Epithelial cell of esophagus (primary cell): ENCODE measurements around the gene APMAP.

ENCODE experiments used
- DNase-seq: peaks from one replicate; pipeline ENCODE4 v3.0.0; 2010; ENCODE audit warnings: low read depth
- H3K4me3 ChIP-seq: 2 replicates; pipeline ENCODE4 v1.5.1; 2011; ENCODE audit warnings: mild to moderate bottlenecking, low read length, control low read depth
- TF ChIP-seq, protein P1 (sequence below): IDR thresholded peaks from 2 replicates; pipeline ENCODE4 v1.5.1; 2011; ENCODE audit warnings: low read depth, mild to moderate bottlenecking, low read length, control low read depth, inconsistent platforms; ENCODE audit not compliant: insufficient read depth; ENCODE audit errors: missing control alignments

The APMAP gene

DNA sequence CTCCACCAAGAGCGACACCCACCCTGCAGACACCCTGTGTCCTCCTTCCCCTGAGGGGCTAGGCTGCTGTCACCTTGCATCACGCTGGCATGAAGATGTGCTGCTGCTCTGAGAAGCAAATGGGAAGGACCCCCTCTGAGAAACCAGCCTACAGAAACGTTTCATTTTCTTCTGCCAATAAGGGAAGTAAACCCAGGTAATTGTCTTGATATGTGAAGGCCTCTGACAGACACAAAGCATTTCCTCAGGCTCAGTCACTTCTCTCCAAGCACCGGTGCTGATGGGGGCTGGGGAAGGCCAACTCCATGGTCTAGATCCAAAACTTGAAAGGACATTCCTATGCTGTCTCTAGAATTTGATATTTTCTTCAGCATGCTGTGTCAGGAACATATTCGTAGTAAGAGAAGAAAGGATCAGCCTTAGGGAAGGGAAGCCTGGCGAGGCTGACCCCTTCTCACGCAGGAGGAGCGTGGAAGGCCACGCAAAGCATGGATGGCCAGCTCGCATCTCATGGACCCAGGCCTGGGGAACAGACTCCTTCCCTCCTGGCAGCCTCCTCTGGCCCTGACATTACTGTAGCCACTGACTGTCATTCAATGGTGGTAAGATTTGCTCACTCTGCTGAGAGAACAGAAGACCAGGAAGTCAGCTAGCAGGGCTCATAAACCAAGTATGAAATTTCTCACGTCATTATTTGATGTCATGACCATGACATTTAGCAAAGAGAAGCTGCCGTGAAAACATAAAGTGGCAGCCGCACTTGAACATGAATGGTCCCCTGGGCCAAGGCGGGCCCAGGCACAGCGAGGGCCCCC is 44.9 kb upstream of the APMAP start:
- no peak overlapping the region for H3K4me3 ChIP-seq
- DNase-seq = no peak
- TF ChIP-seq, protein P1, sequence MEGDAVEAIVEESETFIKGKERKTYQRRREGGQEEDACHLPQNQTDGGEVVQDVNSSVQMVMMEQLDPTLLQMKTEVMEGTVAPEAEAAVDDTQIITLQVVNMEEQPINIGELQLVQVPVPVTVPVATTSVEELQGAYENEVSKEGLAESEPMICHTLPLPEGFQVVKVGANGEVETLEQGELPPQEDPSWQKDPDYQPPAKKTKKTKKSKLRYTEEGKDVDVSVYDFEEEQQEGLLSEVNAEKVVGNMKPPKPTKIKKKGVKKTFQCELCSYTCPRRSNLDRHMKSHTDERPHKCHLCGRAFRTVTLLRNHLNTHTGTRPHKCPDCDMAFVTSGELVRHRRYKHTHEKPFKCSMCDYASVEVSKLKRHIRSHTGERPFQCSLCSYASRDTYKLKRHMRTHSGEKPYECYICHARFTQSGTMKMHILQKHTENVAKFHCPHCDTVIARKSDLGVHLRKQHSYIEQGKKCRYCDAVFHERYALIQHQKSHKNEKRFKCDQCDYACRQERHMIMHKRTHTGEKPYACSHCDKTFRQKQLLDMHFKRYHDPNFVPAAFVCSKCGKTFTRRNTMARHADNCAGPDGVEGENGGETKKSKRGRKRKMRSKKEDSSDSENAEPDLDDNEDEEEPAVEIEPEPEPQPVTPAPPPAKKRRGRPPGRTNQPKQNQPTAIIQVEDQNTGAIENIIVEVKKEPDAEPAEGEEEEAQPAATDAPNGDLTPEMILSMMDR = no peak

DNA sequence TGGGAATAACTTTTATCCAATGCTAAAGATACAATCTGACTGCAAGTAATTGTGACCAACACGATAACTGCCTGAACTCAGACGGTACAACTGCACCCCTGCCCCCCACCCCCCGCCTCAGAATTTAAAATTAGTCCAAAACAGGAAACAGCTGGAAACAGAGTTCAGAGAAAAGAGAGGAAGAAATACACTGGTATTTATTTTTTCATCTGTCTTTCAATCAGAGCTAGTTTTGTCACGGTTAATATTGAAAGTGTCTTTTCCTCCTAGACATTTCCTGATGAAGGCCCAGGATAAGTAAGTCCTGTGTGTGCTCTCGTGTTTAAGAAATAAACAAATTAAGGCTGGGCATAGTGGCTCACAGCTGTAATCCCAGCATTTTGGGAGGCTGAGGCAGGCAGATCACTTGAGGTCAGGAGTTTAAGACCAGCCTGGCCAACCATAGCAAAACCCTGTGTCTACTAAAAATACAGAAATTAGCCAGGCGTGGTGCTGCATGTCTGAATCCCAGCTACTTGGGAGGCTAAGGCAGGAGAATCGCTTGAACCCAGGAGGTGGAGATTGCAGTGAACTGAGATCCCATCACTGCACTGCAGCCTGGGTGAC is 43.9 kb upstream of the APMAP start:
- H3K4me3 ChIP-seq = no peak overlapping the region
- TF ChIP-seq, protein P1 = no peak
- DNase-seq = no peak

DNA sequence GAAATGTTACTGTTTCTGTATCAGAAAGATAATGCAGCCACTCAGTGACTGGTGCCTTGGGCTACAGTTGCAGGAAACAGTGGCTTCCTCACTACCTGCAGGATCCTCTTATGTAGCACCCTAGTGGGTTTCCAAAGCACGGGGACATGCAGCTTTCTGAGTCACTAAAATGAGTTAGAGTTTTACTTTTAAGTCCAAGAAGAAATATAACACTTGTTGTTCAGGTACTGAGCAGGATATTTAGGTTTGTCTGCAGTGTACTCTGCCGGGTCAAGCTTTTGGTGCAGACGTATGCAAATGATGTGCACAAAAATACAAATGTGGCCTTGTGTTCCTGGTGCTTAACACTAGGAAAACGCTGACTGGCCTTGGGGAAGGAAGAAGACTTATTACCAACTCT is 43.4 kb upstream of the APMAP start:
- DNase-seq = no peak
- H3K4me3 ChIP-seq = no peak overlapping the region
- TF ChIP-seq, protein P1 = no peak

DNA sequence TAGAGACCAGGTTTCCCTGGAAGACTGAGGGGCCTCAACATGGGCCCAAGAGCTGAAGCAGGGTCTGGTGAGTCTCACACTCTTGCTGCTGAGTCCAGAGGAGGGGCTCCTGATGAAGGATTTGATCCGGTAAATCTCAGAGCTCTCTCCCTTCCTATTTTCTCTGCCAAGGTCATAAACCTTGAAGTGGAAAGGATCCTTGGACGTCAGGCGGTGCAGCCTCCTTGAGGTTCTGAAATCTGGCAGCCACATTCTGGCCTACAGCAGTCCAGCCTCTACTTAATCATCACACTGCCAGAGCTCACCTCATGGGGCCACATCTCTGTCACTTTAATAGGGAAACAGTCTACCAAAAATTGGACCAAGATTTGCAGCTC is 41.4 kb upstream of the APMAP start:
- no peak for DNase-seq
- TF ChIP-seq, protein P1 = no peak

DNA sequence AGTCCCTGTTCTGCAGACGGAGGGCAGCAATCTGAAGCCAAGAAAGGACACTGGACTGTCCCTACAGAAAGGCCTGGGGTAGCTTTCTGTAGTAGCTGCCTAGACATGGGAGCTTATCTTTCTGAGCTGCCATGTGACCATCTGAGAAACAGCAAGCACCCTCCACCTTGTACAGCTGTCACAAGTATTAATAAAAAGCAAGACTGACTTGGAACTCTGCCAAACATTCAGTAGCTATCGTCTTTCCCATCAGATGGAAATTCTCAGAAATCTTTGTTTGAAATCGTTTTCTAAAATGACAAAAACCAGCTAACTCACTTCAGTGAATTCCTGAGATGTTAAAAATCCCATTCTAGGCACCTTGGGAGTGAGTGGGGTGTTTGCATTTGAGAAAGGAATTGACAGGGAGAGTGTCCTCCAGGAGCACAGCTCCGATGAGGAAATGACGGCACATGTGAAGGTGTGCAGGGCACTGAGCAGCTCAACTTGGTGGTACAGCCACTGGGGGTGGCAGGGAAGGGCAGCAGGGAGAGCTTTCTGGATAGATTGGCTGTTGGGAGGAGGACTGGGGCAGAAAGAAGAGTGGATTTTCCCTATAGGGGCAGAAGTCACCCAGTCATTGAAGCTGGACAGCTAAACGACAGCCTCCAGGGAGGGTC is 40.8 kb upstream of the APMAP start:
- H3K4me3 ChIP-seq = no peak overlapping the region
- no peak for DNase-seq
- TF ChIP-seq, protein P1 = no peak

More for the DNA sequence above, 41.4 kb upstream of the APMAP start:
- no peak overlapping the region for H3K4me3 ChIP-seq

DNA sequence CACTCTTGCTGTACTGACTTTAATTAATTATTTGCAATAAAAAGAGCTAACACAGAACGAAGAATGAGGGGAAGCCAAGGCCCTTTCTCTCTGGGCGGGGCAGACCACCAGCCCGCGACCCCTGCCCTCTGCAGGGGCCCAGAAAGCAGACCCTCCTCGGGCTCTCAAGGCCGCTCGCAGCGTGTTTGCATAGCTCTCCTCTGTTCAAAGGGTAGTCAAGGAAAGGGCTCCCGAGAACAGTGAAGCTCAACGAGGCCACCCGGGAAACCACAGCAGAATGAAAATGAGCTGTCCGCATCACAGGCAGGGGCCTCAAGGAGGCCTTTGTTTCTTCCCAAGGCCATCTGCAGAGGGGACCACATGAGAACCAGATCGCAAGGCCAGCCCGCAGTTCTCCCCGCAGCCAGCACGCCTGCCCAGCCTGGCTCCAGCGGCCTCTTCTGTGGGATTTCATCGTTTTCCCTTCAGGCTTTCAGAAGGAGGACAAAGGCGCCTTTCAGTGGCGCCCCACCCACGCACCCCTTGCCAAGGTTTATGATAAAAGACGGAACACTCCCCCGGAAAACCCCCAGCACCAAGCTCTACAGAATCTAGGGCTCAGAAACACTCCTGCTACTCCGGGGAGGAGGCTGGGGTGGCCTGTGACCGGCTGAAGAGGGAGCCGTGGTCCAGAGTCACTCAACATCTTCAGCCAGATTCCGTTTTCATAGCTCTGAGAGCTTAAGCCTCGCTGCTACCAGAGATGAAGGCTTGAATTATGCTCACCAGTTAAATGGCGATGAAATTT is 40.1 kb upstream of the APMAP start:
- no peak overlapping the region for H3K4me3 ChIP-seq
- TF ChIP-seq, protein P1 = no peak
- DNase-seq = no peak
